ENCODE measurements around the gene CACNG4.

- TF ChIP-seq CTCF (IDR thresholded peaks at IDR 0.05) (no peak), POLR2AphosphoS5 (IDR thresholded peaks at IDR 0.05; ENCODE audit: insufficient read depth in 1 of 2, low read depth in 1 of 2) (no peak)
Measured at GRCh38 chr17:67033613-67034012, 69.1 kb downstream of the CACNG4 start.

Measured in vagina (tissue), 2 donors.